DMS53 (cell line): ENCODE measurements around the gene PXYLP1.

ENCODE experiments used
- DNase-seq: peaks from one replicate; lab custom pipeline; 2025; lab: John Stamatoyannopoulos, UW

PXYLP1 gene

DNA sequence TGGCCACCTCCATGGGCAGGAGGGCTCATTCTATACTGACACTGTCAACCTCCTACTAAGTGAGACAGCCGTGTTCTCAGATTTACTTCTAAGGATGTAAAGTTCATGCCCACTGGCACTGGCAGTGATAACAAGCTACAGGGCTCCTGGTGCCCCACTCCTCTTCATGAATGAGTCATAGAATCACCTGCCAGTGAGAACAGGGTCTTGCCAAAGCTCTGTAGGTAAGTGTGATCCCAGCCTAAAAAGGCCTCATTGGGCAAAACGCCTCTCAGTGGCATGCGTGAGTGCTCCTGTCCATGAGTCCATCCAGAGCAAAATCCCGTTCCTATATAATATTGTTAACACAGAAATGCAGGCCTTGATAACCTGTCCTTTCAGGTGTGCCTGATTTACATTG is 17.4 kb downstream of the PXYLP1 start:
- peak; percentile 4 for DNase-seq

DNA sequence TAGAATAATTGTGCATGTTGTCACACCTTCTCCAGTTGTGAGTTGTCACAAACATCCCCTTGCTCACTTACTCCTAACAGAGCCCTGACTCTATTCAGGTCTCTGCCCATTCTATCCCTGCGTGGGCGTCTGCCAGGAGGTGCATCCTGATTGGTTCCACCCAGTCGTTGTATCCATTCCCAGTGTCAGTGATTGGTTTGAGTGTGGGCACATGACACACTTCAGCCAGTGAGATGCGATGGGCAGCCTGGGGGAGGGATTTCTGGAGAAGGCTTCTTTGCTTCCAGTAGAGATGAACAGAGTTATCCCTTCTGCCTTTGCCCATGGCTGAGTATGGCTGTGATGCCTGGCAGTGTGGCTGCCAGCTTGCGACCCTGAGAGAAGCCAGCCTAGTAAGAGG is 18.7 kb downstream of the PXYLP1 start:
- no peak for DNase-seq

DNA sequence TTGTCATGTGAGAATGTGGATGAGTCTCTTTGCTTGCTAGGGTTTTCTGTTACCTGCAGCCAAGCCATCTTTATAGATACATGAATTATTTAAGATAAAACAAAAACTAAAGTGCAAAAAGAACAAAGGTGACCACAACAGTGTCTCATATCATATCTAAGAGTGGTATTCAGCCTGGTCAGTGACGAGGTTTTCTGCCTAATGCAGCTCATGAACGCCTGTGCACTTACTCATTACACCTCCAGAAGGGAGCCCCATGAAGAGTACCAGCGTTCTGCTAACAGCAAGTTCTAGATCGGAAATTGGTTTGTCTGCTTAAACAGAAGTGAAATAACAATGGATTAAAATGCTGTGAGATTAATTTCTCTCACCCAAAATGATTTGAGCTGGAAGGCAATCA is 19.2 kb downstream of the PXYLP1 start:
- DNase-seq: no peak

DNA sequence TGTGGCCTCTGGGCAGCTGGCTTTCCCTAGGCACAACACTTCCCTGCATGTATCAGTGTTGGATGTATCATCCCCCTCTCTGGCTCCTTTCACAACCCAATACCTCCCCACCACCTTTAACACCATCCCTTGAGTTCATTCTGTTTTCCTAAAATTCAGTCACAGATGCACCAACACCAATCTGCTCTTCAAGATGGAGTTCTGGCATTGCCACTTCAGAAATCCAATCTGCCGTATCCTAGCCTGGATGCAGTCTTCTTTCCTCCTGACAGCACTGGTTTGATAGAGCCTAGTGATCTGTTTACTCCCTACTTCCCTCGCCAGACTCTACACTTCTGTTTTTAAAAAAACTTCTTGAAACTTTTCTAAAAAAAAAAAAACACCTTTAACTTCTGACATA is 21.7 kb downstream of the PXYLP1 start:
- no peak for DNase-seq

DNA sequence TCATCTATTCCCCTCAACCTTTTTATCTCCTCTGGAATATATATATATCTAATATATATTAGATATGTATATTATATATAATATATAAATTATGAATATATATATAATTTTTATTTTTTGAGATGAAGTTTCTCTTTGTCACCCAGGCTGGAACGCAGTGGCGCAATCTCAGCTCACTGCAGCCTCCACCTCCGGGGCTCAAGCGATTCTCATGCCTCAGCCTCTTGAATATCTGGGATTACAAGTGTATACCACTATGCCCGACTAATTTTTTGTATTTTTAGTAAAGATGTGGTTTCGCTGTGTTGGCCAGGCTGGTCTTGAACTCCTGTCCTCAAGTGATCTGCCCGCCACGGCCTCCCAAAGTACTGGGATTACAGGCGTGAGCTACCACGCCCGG is 22.2 kb downstream of the PXYLP1 start:
- DNase-seq: no peak

DNA sequence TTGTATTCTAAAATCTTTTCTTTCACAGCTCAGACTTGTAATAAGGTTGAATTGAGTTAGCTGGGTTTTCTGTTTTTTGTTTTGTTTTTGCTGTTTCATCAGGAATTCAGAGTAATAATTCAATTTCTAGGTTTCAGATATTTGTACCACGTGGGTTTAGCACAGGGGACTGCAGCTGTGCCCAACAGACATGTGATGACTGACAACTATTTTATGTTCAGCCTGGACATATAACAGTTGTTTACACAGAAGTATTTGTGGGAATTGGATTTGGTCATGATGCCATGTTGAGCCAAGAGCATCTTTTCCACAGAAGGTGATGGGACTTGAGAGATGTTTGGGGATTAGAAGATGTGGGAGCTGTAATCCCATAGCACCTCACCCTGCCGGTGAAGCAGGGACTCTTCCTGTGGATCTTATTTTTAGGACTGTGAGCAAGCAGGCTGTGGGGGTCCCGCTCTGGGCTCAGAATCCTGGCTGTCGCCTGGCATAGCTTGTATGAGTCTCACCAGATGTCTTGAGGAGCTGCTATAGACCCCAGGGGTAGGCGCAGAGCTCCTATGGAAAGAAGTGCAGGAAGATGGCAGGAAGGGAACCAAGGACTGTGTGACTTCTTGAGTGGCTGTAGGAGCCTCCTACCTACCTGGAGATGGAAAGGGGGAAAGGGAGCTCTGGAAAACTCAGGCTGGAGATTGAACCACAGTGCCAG is 23.7 kb downstream of the PXYLP1 start:
- DNase-seq: no peak

DNA sequence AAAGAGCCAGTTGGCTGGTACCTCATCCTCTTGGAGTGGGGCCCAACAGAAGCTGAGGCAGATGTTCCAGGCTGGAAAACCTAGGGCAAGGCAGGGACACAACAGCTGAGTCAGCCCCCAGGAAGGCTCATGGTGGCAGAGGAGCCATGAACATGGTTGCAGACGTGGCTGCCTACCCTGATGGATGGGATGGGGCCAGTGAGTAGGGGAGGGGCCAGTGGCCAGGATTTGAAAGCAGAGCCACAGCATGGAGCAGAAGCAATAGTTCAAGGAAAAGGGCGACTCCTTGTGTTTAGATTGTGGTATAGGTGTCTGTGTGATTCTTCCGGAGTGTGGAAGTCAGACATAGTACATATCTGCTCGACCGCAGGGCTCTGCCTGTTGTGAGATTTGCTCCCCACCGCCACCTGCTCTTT is 24.2 kb downstream of the PXYLP1 start:
- DNase-seq: peak; percentile 19

DNA sequence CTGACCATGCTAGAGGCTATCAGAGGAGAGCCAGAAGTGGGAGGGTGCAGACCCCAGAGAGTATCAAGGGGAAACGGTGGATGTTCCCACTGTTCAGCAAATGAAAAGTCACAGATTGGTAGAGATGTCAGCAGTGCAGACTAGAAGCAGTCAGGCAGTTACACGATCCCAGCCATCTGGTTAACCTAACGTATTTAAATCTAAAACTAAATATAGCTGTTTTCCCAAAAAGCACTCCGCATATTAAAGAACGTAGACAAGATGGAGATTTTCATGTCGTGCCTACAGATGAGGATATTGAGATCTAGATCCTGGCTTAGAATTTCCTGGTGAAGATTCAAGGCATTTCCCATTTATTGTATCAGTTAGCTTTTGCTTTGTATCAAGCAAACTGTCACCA is 25.2 kb downstream of the PXYLP1 start:
- no peak for DNase-seq

DNA sequence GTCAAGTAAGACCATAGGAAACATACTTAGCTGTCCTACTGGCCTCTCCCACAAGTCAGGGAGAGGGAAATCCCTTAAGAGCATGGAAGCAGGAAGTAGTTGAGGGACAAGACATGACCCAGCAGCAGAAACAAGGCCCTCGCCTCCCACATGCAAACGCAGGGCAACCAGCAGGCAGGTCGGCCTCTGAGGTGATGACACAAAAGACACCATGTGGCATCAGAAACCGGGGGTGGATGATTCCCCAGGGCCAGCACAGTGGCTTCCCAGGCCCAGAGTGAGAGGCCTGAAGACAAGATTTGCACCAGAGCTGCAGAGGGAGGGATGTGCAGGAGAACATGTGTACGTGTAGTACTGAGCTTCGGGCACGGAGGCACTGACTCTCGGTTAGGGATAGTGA is 26.3 kb downstream of the PXYLP1 start:
- no peak for DNase-seq

DNA sequence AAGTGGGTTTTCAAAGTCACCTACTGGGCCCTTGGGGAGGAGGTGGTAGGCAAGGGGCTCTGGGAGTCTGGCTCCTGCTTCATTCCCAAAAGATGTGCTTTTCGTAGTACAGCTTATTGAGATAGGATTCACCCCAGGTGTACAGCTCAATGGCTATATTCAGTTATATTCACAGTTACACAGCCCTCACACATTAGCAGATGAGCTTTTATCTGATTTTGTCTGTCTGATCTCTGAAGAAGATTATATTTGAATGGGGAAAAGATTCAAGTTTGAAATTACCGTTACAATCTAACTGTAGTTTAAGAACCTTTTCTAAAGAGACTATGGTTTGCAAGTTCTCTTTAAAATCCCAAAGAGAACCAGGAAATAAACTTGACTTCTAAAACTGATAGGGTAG is 27.3 kb downstream of the PXYLP1 start:
- DNase-seq: no peak

DNA sequence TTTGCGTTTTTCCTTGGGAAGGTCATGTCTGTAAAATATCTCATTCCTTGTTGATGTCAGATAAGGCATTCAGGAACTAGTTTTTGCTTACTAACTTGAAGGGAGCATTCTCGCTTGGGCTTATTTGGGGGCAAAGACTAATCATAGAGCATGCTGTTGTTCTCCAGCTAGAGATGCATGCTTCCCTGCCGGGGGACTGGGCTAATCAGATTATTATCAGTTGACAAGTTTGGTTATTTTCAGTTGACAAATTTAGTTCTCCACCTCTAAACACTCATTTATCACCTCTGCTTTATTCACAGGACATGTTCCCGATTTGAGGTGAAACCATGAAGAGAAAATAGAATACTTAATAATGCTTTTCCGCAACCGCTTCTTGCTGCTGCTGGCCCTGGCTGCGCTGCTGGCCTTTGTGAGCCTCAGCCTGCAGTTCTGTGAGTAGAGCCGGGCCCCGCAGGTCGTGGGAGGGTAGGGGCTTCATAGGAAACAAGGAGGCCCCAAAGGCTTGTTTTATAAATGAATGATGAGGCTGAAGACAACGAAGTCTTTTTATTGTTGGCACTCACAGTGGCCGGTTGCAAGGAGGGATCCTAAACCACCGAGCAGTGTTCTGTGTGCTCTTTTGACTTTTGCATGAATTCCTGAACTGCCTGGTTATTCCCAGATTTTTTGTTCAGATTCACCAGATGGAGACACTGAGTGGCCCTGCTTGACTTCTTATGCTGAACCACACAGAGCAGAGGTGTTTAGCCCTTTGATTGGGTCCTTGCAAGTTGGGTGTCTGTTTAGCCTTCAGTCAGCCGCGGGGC is 28.4 kb downstream of the PXYLP1 start:
- DNase-seq: no peak

DNA sequence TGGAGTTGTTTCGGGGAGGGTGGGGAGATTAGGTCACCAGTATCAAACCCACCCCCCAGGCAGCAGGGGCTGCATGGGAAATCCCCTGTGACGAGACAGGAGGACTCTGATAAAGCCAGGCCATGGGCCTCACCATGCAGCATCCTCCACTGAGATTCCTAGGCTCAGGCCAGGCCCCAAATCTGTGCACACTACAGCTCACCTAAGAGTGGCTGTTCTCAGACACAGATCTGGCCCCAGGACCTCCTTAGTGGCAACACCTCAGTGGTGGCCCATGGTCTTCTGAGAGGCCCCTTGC is 29.0 kb downstream of the PXYLP1 start:
- no peak for DNase-seq

DNA sequence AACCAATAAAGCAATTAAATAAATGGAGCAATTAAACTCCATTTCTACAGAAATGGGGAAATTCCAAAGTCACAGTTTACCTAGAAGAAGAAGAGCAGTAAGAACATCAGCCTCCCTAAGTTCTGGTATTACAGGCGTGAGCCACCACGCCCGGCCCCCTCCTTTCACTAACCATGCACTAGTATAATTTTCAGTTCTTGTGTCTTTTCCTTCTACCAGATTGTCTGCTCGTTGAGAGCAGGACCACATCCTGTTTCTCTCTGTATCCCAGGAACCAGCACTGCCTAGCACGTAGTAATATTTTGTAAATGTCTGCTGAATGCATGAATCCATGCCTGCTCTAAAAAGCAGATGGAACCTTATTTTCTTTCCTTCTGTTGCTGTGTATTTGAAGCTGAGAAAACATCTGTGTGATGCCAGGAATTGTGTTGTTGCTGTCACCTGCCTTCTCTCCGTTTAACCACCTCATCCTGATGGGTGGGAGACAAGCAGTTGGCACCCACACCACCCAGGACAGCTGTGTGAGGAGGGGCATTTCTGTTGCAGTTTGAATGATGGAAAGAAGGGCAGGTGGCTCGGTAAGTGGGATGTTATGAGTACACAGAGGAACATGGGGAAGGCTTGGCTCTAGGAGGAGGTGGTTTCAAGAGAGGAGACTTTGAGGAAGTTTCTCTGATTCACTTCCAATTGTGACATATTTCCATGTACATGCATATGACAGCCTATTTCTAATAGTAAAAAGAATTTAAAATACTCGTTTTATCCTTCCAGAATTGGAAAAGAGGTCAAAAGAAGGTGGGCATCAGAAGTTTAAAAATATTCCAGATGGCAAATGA is 30.1 kb downstream of the PXYLP1 start:
- no peak for DNase-seq

DNA sequence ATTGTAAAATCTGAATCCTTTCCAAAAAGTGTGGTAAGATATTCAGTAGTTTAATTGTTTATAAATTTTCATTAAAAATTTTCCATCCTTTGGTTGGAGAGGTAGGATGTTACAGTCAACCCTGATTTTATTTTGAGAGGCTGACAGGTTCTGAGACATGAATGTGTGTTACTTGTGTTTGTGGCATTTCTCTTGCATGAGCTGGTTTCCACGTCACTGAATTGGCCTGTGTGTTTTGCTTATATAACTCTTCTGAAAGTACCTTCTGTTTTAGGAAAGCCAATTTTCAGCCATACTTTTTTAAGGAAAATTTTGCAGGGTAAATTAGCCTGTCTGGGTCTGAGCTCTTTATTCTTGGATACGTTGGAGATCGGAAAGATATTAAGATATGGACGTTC is 30.7 kb downstream of the PXYLP1 start:
- no peak for DNase-seq

DNA sequence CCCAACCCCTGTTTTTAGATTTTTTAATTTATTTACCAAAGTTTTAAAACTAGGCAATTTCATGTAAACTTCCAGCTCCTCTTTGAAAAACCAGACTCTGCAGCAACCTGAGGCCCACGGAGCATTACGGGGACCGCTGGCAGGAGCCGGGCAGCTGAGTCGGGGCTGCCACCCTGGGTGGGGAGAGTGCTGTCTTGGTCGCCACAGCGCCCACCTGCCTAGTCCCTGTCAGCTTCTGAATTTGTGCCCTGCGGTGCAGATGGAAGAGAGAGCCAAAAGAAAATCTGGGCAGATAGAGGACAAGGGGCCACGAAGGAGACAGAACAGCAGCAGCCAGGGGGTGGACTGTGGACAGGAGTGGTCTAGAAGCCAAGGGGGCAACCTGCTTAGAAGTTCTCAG is 34.6 kb downstream of the PXYLP1 start:
- no peak for DNase-seq

DNA sequence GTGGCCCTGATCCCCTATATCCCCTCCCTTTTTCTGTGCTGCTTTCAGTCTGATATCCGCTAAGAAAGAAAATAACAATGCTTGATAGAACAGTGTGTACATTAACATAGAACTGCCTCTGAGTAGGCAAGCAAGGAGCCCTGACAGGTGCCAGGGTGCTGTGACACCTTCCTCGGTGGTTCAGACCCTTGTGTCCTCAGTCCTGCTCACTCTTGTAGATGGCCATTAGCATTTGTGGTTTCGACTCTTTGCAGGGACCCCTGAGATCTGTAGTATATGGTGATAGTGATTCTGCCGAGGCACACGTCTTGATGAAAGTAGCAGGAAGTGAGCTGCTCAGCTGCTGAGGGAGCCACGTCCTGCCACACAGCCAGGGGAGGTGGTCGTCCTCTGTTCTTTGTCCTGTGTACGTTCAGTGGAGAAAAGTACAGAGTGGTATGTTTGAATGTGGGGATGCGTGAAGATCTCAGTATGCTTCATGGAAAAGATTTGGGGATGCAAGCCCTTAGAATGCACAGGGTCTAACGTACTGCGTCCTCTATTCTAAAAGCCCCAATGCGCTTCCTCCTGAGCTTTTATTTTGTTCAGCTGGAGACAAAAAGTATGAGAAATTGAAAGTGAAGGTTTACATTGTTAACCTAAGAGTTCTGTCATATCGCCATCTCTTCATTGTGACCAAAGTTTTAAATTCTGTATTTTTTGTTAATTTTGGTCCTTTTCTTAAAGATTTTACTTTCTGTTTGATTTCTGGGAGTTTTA is 35.4 kb downstream of the PXYLP1 start:
- DNase-seq: no peak

DNA sequence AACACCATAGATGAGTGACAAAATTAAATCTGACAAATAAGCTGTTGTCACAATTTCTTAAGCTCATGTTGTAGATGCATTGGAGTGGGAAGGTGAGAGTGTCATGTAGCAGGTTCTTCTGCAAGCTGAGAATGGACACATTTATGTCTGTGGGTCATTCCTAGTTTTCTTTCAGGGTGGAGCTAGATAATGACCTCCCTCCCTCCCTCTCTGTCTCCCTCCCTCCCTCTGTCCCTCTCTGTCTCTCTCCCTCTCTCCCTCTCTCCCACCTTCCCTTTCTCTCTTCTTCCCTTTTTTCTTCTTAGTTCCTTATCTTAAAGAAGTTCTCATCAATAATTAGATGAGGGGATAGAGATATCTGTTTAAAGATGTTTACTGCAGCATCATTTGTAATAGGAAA is 36.0 kb downstream of the PXYLP1 start:
- DNase-seq: no peak

DNA sequence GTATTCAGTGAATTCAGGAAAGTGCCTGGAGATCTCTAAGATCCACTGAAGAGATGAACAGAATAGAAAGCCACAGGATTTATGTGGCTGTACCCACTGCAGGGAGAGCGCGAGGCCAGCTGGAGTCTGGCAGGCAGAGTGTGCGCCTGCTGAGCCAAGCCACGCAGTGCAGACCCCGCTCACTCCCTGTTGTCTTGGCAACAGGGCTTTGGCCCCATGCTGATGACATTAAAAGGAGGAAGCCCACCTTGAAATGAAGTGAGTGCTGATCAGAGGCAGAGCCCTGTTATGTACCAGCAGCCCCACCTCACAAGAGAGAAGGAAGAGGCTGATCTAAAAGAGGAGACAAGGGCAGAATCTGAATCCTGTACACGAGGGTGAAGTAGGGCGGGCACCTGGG is 36.7 kb downstream of the PXYLP1 start:
- DNase-seq: no peak

DNA sequence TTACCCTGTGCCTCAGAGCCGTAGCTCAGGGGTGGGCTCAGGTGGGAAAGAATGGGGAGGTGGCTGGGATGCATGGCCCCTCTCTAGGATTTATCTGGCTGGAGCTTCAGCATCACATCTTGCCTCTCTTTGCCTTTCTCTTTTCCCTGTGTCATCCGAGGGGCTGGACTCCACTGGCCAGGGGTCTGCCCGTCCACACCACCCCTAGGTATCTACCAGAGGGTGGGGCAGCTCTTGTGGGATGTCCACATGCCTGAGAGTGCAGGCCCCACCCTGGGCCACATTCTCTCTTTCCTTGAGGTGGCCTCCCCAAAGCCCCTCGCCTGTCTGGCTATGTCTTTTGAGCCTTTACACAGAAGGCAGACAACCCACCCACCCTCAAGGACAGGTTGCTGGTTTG is 37.2 kb downstream of the PXYLP1 start:
- no peak for DNase-seq

DNA sequence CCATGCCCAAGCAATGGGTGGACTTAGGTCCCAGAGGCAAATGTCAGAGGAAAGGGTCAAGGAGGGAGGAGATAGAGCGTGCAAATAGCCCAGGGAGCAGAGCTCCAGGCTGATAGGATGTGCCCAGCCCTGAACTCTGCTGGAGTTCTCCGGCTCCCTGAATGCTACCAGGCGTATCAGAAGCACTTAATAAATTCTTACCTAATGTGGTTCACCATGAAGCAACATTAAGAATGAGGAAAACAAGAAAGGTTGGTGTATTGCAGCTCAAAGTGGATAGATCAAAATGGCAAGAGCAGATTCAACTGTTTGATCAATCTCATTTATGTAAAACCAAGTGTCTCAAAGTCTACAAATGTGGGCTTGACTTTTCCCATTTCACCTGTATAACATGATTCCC is 38.3 kb downstream of the PXYLP1 start:
- no peak for DNase-seq

DNA sequence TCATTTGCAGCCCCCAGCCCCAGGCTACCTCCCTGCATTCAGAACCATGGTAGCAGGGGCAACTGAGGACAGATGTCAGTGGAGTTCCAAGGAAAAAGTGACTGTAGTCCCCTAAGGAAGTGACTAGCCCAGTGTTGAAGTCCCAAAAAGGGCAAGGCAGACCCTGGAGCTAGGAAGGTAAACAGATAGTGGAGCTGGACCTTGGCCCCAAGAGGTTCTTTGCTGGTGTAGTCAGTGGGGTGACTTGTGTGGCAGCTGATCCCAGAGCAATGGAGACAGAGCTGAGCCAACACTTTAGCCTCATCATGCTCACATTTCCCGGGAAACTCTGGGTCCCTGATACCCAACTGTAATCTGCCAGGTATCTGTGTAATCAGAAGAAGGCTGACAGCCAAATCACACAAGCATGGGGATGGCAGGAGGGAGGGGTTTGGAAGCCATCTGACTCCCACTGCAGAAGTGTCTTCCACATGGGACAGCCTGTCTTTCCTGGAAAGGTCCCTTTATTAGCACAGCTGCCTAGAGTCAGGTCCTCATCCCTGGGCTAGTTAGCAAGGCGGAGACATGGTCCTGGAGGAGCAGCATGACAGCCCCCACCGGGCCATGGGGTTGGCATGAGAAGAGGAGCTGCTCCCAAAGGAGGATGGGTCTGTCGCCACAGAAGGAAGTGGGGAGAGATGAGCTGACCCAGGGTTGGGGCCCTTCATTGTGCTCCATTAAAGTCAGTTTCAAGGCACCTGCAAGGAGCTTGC is 39.8 kb downstream of the PXYLP1 start:
- DNase-seq: peak; percentile 9
